Measurements from ENCODE around the gene NCEH1. TPM values are rescaled to one million over a fixed set of nuclear protein-coding genes. Genes with fewer than 3 reads are reported as not detected.

NCEH1 gene
- total and polyA plus RNA-seq, 9 of the 15 experiments (the other 6 are each of a cell fraction or from before 2014, with no cell fraction given) = 1.3 to 5.0 (median 2.8) TPM

- TF ChIP-seq TSHZ1 (CRISPR knock-in tag; IDR thresholded peaks at IDR 0.05) (no peak), MEF2A (IDR thresholded peaks at IDR 0.05; ENCODE audit: control insufficient read depth, low read depth, low read length) (no peak), MGA (IDR thresholded peaks at IDR 0.05) (no peak), CTBP1 (IDR thresholded peaks at IDR 0.05; ENCODE audit: borderline replicate concordance) (no peak), FOXK2 (conservative IDR thresholded peaks at IDR 0.05 in 1 of 2, IDR thresholded peaks at IDR 0.05 in 1 of 2; ENCODE audit: low read depth in 2 of 2) (no peak), HDAC8 (tag; IDR thresholded peaks at IDR 0.05) (no peak), GATAD2B (IDR thresholded peaks at IDR 0.05; ENCODE audit: borderline replicate concordance) (no peak; the same call in 1 of the 2 replicates), RBM25 (IDR thresholded peaks at IDR 0.05; ENCODE audit: low read depth, low read length, severe bottlenecking) (peak; percentile 51), VEZF1 (CRISPR knock-in tag; IDR thresholded peaks at IDR 0.05) (no peak; the same call in 1 of the 2 replicates), BCOR (IDR thresholded peaks at IDR 0.05) (peak; percentile 59; the same call in 1 of the 2 replicates), ZNF584 (CRISPR knock-in tag; IDR thresholded peaks at IDR 0.05; ENCODE audit: low read depth) (0 out of 2 replicates have a peak, but pooled peaks have one; percentile 38)
Measured at GRCh38 chr3:172751175-172751704, 40.4 kb upstream of the NCEH1 start (continued).
